ENCODE data around the gene PPP1R3F. TPM values are rescaled to one million over a fixed set of nuclear protein-coding genes. Genes with fewer than 3 reads are reported as not detected.

The PPP1R3F gene
- total RNA-seq, 4 donors from 2014 or later: 4.8 to 13.3 (median 5.7) TPM

- peaks cover 18% of the 10 kb centered on the region for H3K4me1 ChIP-seq
- H3K36me3 ChIP-seq: no peaks in the 10 kb centered on the region
- no peak for DNase-seq (ENCODE audit: low spot score in 2 of 2)
- H3K27me3 ChIP-seq: no peaks in the 10 kb centered on the region
- 68% methylated on average over 3 of the region's 3 CpGs for WGBS
- TF ChIP-seq POLR2A (IDR thresholded peaks at IDR 0.05): no peak
- no peak overlapping the region for H3K4me3 ChIP-seq
- H3K27ac ChIP-seq: no peak overlapping the region
- no peaks in the 10 kb centered on the region for H3K9me3 ChIP-seq
Observed at GRCh38 chrX:49277535-49277830, 7.9 kb downstream of the PPP1R3F start.

DNA sequence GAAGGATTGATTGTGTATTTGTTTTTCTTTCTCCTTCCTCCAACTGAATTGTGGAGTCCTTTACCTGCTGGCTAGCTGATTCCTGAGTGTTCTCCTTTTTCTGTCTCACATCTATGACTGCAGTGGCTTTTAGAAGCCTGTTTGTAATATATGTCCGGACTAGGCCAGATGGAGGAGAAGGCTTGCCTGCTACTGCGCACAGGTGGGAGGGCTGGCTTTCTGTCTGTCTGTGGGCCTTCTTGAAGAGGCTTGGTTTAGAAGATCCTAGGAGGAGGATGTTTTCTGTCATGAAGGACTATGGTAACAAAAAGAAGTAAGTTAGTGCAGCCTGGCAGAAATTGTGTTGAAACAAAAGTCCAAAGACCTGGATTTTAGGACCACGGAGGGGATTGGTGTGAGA, 8.5 kb downstream of the PPP1R3F start:
- no peaks in the 10 kb centered on the region for H3K36me3 ChIP-seq
- H3K4me3 ChIP-seq: no peak overlapping the region
- TF ChIP-seq POLR2AphosphoS5 (IDR thresholded peaks at IDR 0.05) (no peak), POLR2A (IDR thresholded peaks at IDR 0.05) (no peak), EP300 (IDR thresholded peaks at IDR 0.05) (no peak)
- TF ChIP-seq, protein P1, sequence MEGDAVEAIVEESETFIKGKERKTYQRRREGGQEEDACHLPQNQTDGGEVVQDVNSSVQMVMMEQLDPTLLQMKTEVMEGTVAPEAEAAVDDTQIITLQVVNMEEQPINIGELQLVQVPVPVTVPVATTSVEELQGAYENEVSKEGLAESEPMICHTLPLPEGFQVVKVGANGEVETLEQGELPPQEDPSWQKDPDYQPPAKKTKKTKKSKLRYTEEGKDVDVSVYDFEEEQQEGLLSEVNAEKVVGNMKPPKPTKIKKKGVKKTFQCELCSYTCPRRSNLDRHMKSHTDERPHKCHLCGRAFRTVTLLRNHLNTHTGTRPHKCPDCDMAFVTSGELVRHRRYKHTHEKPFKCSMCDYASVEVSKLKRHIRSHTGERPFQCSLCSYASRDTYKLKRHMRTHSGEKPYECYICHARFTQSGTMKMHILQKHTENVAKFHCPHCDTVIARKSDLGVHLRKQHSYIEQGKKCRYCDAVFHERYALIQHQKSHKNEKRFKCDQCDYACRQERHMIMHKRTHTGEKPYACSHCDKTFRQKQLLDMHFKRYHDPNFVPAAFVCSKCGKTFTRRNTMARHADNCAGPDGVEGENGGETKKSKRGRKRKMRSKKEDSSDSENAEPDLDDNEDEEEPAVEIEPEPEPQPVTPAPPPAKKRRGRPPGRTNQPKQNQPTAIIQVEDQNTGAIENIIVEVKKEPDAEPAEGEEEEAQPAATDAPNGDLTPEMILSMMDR (IDR thresholded peaks at IDR 0.05): no peak
- H3K9me3 ChIP-seq: no peaks in the 10 kb centered on the region
- 86% methylated on average over 3 of the region's 3 CpGs for WGBS
- no peaks in the 10 kb centered on the region for H3K27me3 ChIP-seq
- peaks cover 12% of the 10 kb centered on the region for H3K4me1 ChIP-seq
- no peak overlapping the region for H3K27ac ChIP-seq
- DNase-seq (ENCODE audit: low spot score in 2 of 2): no peak

DNA sequence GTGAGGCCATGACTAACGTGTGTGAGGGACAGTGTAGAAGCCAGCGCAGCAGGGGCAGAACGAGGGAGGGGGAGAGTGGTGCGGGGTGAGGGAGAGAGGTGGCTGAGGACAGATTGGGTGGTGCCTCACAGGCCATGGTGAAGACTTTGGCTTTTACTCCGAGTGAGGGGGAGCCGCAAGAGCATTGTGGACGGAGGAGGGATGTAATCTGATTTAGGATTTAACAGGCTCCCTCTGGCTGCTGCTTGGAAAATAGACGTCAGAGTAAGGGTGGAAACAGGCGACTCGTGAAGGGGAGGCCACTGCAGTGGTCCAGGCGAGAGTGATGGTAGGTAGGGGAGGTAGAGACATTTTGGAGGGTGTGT, 13.0 kb downstream of the PPP1R3F start:
- Histone ChIP-seq H3K36me3 (no peaks in the 10 kb centered on the region), H3K27me3 (no peaks in the 10 kb centered on the region), H3K4me3 (no peak overlapping the region), H3K4me1 (no peaks in the 10 kb centered on the region), H3K9me3 (no peaks in the 10 kb centered on the region), H3K27ac (no peak overlapping the region)
- DNase-seq (ENCODE audit: low spot score in 2 of 2): no peak
- 42% methylated on average over 11 of the region's 11 CpGs for WGBS
- TF ChIP-seq POLR2AphosphoS5 (IDR thresholded peaks at IDR 0.05): no peak

DNA sequence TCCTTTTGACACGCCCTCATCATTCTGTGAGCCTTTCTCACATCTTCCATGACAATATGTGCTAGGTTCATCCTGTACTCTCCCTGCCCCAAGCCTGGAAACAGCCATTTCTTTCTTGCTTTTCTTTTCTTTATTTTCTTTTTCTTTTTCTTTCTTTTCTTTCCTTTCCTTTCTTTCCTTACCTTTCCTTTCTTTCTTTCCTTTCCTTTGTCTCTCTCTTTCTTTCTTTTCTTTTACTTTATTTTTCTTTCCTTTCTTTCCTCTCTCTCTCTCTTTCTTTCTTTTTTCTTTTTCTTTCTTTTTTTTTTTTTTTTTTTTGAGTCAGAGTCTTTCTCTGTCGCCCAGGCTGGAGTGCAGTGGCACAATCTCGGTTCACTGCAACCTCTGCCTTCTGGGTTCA, 14.6 kb downstream of the PPP1R3F start:
- Histone ChIP-seq H3K27ac (no peak overlapping the region), H3K27me3 (no peaks in the 10 kb centered on the region), H3K36me3 (no peaks in the 10 kb centered on the region), H3K4me3 (no peak overlapping the region), H3K9me3 (no peaks in the 10 kb centered on the region), H3K4me1 (no peaks in the 10 kb centered on the region)
- WGBS: 76% methylated on average over 3 of the region's 3 CpGs
- DNase-seq (ENCODE audit: low spot score in 2 of 2): no peak
- no peak for TF ChIP-seq POLR2A (IDR thresholded peaks at IDR 0.05)
- TF ChIP-seq EP300 (IDR thresholded peaks at IDR 0.05): no peak
- TF ChIP-seq POLR2AphosphoS5 (IDR thresholded peaks at IDR 0.05): no peak
- TF ChIP-seq, protein P1 (IDR thresholded peaks at IDR 0.05): no peak

DNA sequence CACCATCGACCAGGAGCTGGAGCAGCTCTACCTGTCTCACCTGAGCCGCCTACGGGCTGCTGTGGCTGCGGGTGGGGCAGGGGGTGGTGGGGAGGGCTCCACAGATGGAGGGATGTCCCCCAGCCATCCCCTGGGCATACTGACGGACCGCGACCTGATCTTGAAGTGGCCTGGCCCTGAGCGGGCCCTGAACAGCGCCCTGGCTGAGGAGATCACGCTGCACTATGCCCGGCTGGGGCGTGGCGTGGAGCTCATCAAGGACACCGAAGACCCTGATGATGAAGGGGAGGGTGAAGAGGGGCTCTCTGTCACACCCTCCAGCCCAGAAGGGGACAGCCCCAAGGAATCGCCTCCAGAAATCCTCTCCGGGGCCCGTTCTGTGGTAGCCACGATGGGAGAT, 16.5 kb downstream of the PPP1R3F start:
- H3K9me3 ChIP-seq: no peaks in the 10 kb centered on the region
- WGBS: 90% methylated on average over 4 of the region's 18 CpGs
- no peaks in the 10 kb centered on the region for H3K36me3 ChIP-seq

DNA sequence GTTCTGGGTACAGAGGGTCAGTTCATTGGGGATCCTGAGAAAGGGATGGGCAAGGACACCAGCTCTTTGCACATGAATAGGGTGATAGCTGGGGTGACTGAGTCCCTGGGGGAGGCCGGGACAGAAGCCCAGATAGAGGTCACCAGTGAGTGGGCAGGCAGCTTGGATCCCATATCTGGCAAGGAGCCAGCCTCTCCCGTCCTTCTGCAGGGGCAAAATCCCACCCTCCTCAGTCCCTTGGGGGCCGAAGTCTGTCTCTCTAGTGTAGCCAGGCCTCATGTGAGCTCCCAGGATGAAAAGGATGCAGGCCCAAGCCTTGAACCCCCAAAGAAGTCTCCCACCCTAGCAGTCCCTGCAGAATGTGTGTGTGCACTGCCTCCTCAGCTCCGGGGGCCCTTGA, 17.0 kb downstream of the PPP1R3F start:
- TF ChIP-seq, protein P1 (IDR thresholded peaks at IDR 0.05): no peak
- no peak for TF ChIP-seq EP300 (IDR thresholded peaks at IDR 0.05)
- no peak for TF ChIP-seq POLR2A (IDR thresholded peaks at IDR 0.05)
- no peak for TF ChIP-seq POLR2AphosphoS5 (IDR thresholded peaks at IDR 0.05)
- H3K4me3 ChIP-seq: no peak overlapping the region
- WGBS: 51% methylated on average over 3 of the region's 4 CpGs
- H3K9me3 ChIP-seq: no peaks in the 10 kb centered on the region
- H3K27ac ChIP-seq: no peak overlapping the region
- no peaks in the 10 kb centered on the region for H3K27me3 ChIP-seq
- DNase-seq (ENCODE audit: low spot score in 2 of 2): no peak
- H3K4me1 ChIP-seq: no peaks in the 10 kb centered on the region
- no peaks in the 10 kb centered on the region for H3K36me3 ChIP-seq

More for the DNA sequence above, 16.5 kb downstream of the PPP1R3F start:
- no peaks in the 10 kb centered on the region for H3K27me3 ChIP-seq
- TF ChIP-seq POLR2A (IDR thresholded peaks at IDR 0.05): no peak
- TF ChIP-seq, protein P1 (IDR thresholded peaks at IDR 0.05): no peak
- no peak overlapping the region for H3K27ac ChIP-seq
- no peaks in the 10 kb centered on the region for H3K4me1 ChIP-seq
- H3K4me3 ChIP-seq: no peak overlapping the region
- no peak for DNase-seq (ENCODE audit: low spot score in 2 of 2)

Measured in suprapubic skin (tissue), 4 donors.